K562 (cell line): ENCODE data around the gene IL26. TPM values are rescaled to one million over a fixed set of nuclear protein-coding genes. Genes with fewer than 3 reads are reported as not detected.

Experiments
- ATAC-seq: fragments of 200-7000 bp; cut with Tn5 transposase; 3 replicates; pipeline ENCODE4 v1.9.1; 2020; ENCODE audit warnings: moderate library complexity
- BruUV-seq: library from RNA; stranded (reverse); fragments of 400-500 nt; replicated peaks from 2 replicates; lab custom pipeline; 2021; lab: Mats Ljungman, UMichigan
- CTCF ChIA-PET: fragments of 300-600 bp; formaldehyde crosslinking; extraction: SDS; loops from one replicate; lab custom pipeline; 2021; ENCODE audit warnings: low intra/inter-chr PET ratio; lab: Yijun Ruan, JAX
- POLR2A ChIA-PET: fragments of 300-600, 350-650 bp; sonication (Branson Sonifier 250); formaldehyde crosslinking; extraction: SDS; loops from one replicate; lab custom pipeline; 2021; ENCODE audit warnings: antibody characterized with exemption, inconsistent platforms; lab: Yijun Ruan, JAX
- DNase-seq, 4 experiments: peaks; one replicate each; pipeline versions ENCODE4 v3.0.0 to v3.0.0-alpha.2; 2011 to 2018; ENCODE audit warnings: low spot score in 3 of 4, mixed read lengths in 3 of 4; ENCODE audit errors: extremely low read depth in 1 of 4
- FAIRE-seq: peaks from 2 replicates; lab custom pipeline; 2011; peaks lifted over from hg19 to GRCh38; lab: Jason Lieb, UNC
- H2AFZ ChIP-seq: 2 replicates; pipeline ENCODE4 v1.6.0; 2011; ENCODE audit warnings: low read depth, low read length, control low read depth, inconsistent platforms
- H3K27ac ChIP-seq: fragments of 200-600 bp; 3 replicates; pipeline ENCODE4 v1.8.0; 2011; ENCODE audit warnings: low read depth, mild to moderate bottlenecking, control low read depth, inconsistent platforms, low read length, moderate library complexity, mixed read lengths; ENCODE audit errors: extremely low read depth
- H3K27me3 ChIP-seq, 2 experiments: fragments of 300-600 bp in 1 of 2; 2 replicates in 1 of 2; 3 replicates in 1 of 2; pipeline versions ENCODE4 v1.6.0 to v1.8.0; 2011; ENCODE audit warnings: inconsistent platforms in 2 of 2, low read length in 2 of 2, mild to moderate bottlenecking in 1 of 2, mixed read lengths in 1 of 2, moderate library complexity in 1 of 2; ENCODE audit not compliant: control insufficient read depth in 2 of 2, insufficient read depth in 2 of 2
- H3K36me3 ChIP-seq: fragments of 300-600 bp; 3 replicates; pipeline ENCODE4 v1.8.0; 2011; ENCODE audit warnings: mild to moderate bottlenecking, low read length, inconsistent platforms; ENCODE audit not compliant: control insufficient read depth, insufficient read depth
- H3K4me1 ChIP-seq, 2 experiments: fragments of 200-600 bp in 1 of 2; replicated peaks in 1 of 2; 2 replicates in 1 of 2; 3 replicates in 1 of 2; pipeline versions ENCODE4 v1.5.1 to v1.8.0; 2011; ENCODE audit warnings: inconsistent platforms in 2 of 2, low read length in 2 of 2, mild to moderate bottlenecking in 1 of 2, mixed read lengths in 1 of 2, moderate library complexity in 1 of 2; ENCODE audit not compliant: control insufficient read depth in 2 of 2, insufficient read depth in 2 of 2
- H3K4me2 ChIP-seq: 2 replicates; pipeline ENCODE4 v1.6.1; 2011; ENCODE audit warnings: low read length, control low read depth, inconsistent platforms, mixed read lengths; ENCODE audit not compliant: insufficient read depth
- H3K4me3 ChIP-seq: fragments of 200-600 bp; sonication (generic), shearing (Covaris generic); 2 replicates; pipeline ENCODE4 v1.5.1; 2016; ENCODE audit warnings: control low read depth, inconsistent platforms
- H3K79me2 ChIP-seq: fragments of 200-600 bp; 3 replicates; pipeline ENCODE4 v1.8.0; 2011; ENCODE audit warnings: low read length, inconsistent platforms; ENCODE audit not compliant: control insufficient read depth, insufficient read depth
- H3K9ac ChIP-seq, 2 experiments: 2 replicates each; pipeline versions ENCODE4 v1.6.0 to v1.6.1; 2011; ENCODE audit warnings: low read depth in 2 of 2, low read length in 2 of 2, control low read depth in 1 of 2, inconsistent platforms in 1 of 2, mild to moderate bottlenecking in 1 of 2, mixed read lengths in 1 of 2; ENCODE audit not compliant: insufficient read depth in 1 of 2
- H3K9me1 ChIP-seq: one replicate; pipeline ENCODE4 v1.6.0; 2011; ENCODE audit warnings: inconsistent platforms, mild to moderate bottlenecking, low read length, moderate library complexity; ENCODE audit not compliant: control insufficient read depth, insufficient read depth
- H3K9me3 ChIP-seq: replicated peaks from 2 replicates; pipeline ENCODE4 v1.5.1; 2011; ENCODE audit warnings: low read depth, low read length, inconsistent platforms; ENCODE audit not compliant: control insufficient read depth, insufficient read depth
- H4K20me1 ChIP-seq: replicated peaks from 2 replicates; pipeline ENCODE4 v1.6.1; 2011; ENCODE audit warnings: low read length, inconsistent platforms, mixed read lengths; ENCODE audit not compliant: control insufficient read depth, insufficient read depth
- E2F5 ChIP-seq: sonication (generic); formaldehyde crosslinking; IDR thresholded peaks from 2 replicates; pipeline ENCODE4 v1.8.0; 2022; ENCODE audit warnings: mild to moderate bottlenecking, missing genetic modification reagents
- TFAM ChIP-seq: fragments of 250-450 bp; sonication (Bioruptor Pico); conservative IDR thresholded peaks from 2 replicates; pipeline ENCODE4 v1.5.0; 2021; ENCODE audit warnings: mild to moderate bottlenecking, moderate library complexity
- WGBS: fragments of 100-300 bp; shearing (Covaris generic); methylation state at CpG from one replicate; pipeline ENCODE4 v1.1.6; 2016; ENCODE audit warnings: low coverage, mixed read lengths; ENCODE audit not compliant: insufficient coverage; ENCODE audit errors: missing lambda C conversion rate; 5-methylcytosine and 5-hydroxymethylcytosine counted together
- in situ Hi-C: fragments of 300-500 bp; cut with MboI; formaldehyde crosslinking; loops from 4 replicates; pipeline ENCODE4 v1.15.0; 2018; ENCODE audit warnings: inconsistent platforms, mixed read lengths
- intact Hi-C: fragments of 100-400 bp; cut with micrococcal nuclease; formaldehyde crosslinking; loops from 2 replicates; pipeline ENCODE4 v1.14.2; 2022
- polyA plus RNA-seq, 8 experiments: library from polyadenylated mRNA; depleted of rRNA in 4 of 8; stranded (reverse) in 5 of 8; unstranded in 3 of 8; fragments of >200 nt; fragmentation: Nextera tagmentation in 2 of 8; fragmentation: Illumina TruSeq in 1 of 8; extraction: Ambion mirVana in 2 of 8; extraction: Trizol in 1 of 8; gene quantifications; 2 replicates each; pipeline versions ENCODE4 v1.2.1 to v1.2.3, GENCODE V29; 2011 to 2014; ENCODE audit warnings: inconsistent platforms in 1 of 8, missing spikeins in 1 of 8
- total RNA-seq, 7 experiments: library from RNA; depleted of rRNA in 6 of 7; stranded (reverse); fragments of >200 nt in 6 of 7; fragmentation: Illumina TruSeq in 2 of 7; extraction: Trizol in 2 of 7; gene quantifications; 2 replicates each; pipeline versions ENCODE4 v1.2.1 to v1.2.3, GENCODE V29; 2011 to 2021; ENCODE audit warnings: low replicate concordance in 1 of 7
- TF ChIP-seq, protein P1 (sequence below): conservative IDR thresholded peaks from 2 replicates; pipeline ENCODE4 v1.6.1; 2011; ENCODE audit warnings: low read depth, mild to moderate bottlenecking, low read length; ENCODE audit not compliant: control insufficient read depth

IL26 gene
- total and polyA plus RNA-seq, 9 of the 15 experiments (the other 6 are each of a cell fraction or from before 2014, with no cell fraction given): not detected

DNA sequence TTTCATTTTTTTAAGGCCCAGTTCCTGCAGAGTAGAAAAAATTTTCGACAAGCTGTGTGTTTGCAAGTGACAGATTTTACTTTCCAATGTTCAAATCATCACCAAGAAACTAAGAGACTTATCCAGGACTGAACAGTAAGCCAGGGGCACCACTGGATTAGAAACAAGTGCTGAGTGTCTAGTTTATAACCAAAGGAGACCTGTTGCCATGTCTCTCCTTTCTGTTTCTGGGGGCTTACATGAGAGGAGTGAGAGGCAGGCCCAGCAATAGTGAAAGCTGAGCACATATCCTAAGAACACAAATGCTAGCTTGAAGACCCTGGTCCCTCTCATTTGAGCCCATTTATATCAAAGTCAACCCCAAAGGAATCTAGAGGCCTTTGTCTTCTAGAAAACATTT is 69.0 kb downstream of the IL26 start:
- no peaks in the 10 kb centered on the region for H3K79me2 ChIP-seq
- TF ChIP-seq TFAM (CRISPR knock-in tag): no peak
- no peak for TF ChIP-seq E2F5
- TF ChIP-seq, protein P1, sequence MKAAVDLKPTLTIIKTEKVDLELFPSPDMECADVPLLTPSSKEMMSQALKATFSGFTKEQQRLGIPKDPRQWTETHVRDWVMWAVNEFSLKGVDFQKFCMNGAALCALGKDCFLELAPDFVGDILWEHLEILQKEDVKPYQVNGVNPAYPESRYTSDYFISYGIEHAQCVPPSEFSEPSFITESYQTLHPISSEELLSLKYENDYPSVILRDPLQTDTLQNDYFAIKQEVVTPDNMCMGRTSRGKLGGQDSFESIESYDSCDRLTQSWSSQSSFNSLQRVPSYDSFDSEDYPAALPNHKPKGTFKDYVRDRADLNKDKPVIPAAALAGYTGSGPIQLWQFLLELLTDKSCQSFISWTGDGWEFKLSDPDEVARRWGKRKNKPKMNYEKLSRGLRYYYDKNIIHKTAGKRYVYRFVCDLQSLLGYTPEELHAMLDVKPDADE: no peak
- no peak overlapping the region for H3K9ac ChIP-seq
- ChIA-PET POLR2A (no interaction called here), CTCF (interaction anchor here (0.6 kb wide), 1 partner anchor 801 kb away, joined by 6 read pairs; no protein-coding TSS in a partner anchor)
- H3K4me1 ChIP-seq: no peaks in the 10 kb centered on the region
- no peak overlapping the region for H2AFZ ChIP-seq
- no peak for FAIRE-seq
- H3K9me3 ChIP-seq: no peaks in the 10 kb centered on the region
- peaks cover 0 to 2% of the 10 kb centered on the region in 2 experiments; a peak in 2 of 5 replicates for H3K27me3 ChIP-seq
- ATAC-seq: no peak
- intact Hi-C loops: loop anchor here (5.0 kb wide), 2 partner anchors 114 to 154 kb away; no protein-coding TSS in a partner anchor
- no peak overlapping the region for H3K27ac ChIP-seq
- no peaks in the 10 kb centered on the region for H3K36me3 ChIP-seq
- no peak overlapping the region for H3K4me2 ChIP-seq
- in situ Hi-C loops: no loop called here
- no peak overlapping the region for H3K4me3 ChIP-seq
- WGBS: 0% methylated on average over 1 of the region's 1 CpG
- H4K20me1 ChIP-seq: no peaks in the 10 kb centered on the region; the same call in 1 of the 2 replicates
- BruUV-seq: no TSS peak
- no peak for DNase-seq
- H3K9me1 ChIP-seq: no peaks in the 10 kb centered on the region
